Parathyroid adenoma (tissue), 2 donors: ENCODE measurements around the gene TEAD1.
A peak's percentile ranks its signal among the peaks of the same experiment; 100 is the strongest.

Source experiments
- H2AFZ ChIP-seq: fragments of 300-600 bp; sonication (generic); one replicate; pipeline ENCODE4 v1.7.0; 2017; ENCODE audit warnings: antibody characterized with exemption, mild to moderate bottlenecking
- H3K27ac ChIP-seq: fragments of 300-600 bp; sonication (generic); one replicate; pipeline ENCODE4 v1.7.0; 2017
- H3K27me3 ChIP-seq: fragments of 300-600 bp; sonication (generic); one replicate; pipeline ENCODE4 v1.7.0; 2017; ENCODE audit warnings: low read length; ENCODE audit not compliant: control insufficient read depth, insufficient read depth
- H3K36me3 ChIP-seq: fragments of 300-600 bp; sonication (generic); one replicate; pipeline ENCODE4 v1.7.0; 2017; ENCODE audit warnings: low read length; ENCODE audit not compliant: control insufficient read depth, insufficient read depth
- H3K4me1 ChIP-seq: fragments of 300-600 bp; sonication (generic); one replicate; pipeline ENCODE4 v1.7.0; 2017; ENCODE audit warnings: control low read depth
- H3K4me2 ChIP-seq: fragments of 300-600 bp; sonication (generic); one replicate; pipeline ENCODE4 v1.7.0; 2017; ENCODE audit warnings: low read length
- H3K4me3 ChIP-seq: fragments of 300-600 bp; sonication (generic); one replicate; pipeline ENCODE4 v1.7.0; 2017; ENCODE audit warnings: low read depth, low read length
- H3K79me2 ChIP-seq: fragments of 300-600 bp; sonication (generic); one replicate; pipeline ENCODE4 v1.7.0; 2017; ENCODE audit warnings: control low read depth
- H3K9ac ChIP-seq: fragments of 300-600 bp; sonication (generic); one replicate; pipeline ENCODE4 v1.7.0; 2017; ENCODE audit warnings: mild to moderate bottlenecking
- H3K9me3 ChIP-seq: fragments of 300-600 bp; sonication (generic); one replicate; pipeline ENCODE4 v1.7.0; 2017; ENCODE audit warnings: low read length; ENCODE audit not compliant: control insufficient read depth
- CTCF ChIP-seq: fragments of 300-600 bp; sonication (generic); IDR thresholded peaks from one replicate; pipeline ENCODE4 v1.7.0; 2017; ENCODE audit warnings: antibody characterized with exemption, mild to moderate bottlenecking
- donor health status: primary hyperparathyroidism.

Gene TEAD1

GRCh38 chr11:12973528-12974181 is 299.4 kb downstream of the TEAD1 start:
- no peak overlapping the region for H3K4me3 ChIP-seq
- no peak overlapping the region for H3K27ac ChIP-seq
- no peaks in the 10 kb centered on the region for H3K79me2 ChIP-seq
- H3K27me3 ChIP-seq, result no peaks in the 10 kb centered on the region
- H2AFZ ChIP-seq, result no peak overlapping the region
- H3K9me3 ChIP-seq, result no peaks in the 10 kb centered on the region
- H3K4me2 ChIP-seq, result no peak overlapping the region
- H3K36me3 ChIP-seq, result no peaks in the 10 kb centered on the region
- TF ChIP-seq CTCF, result no peak
- H3K9ac ChIP-seq, result no peak overlapping the region
- H3K4me1 ChIP-seq, result no peaks in the 10 kb centered on the region

- Histone ChIP-seq H3K27me3 (no peaks in the 10 kb centered on the region), H3K4me3 (no peak overlapping the region), H3K4me1 (peaks cover under 1% of the 10 kb centered on the region), H2AFZ (no peak overlapping the region), H3K36me3 (no peaks in the 10 kb centered on the region), H3K27ac (no peak overlapping the region), H3K4me2 (no peak overlapping the region), H3K79me2 (no peaks in the 10 kb centered on the region), H3K9ac (no peak overlapping the region), H3K9me3 (no peaks in the 10 kb centered on the region)
- TF ChIP-seq CTCF, result no peak
Observed at GRCh38 chr11:12975195-12975594, 301.0 kb downstream of the TEAD1 start.

GRCh38 chr11:12979928-12980689 is 305.9 kb downstream of the TEAD1 start:
- Histone ChIP-seq H3K27ac (peak overlapping the region; percentile 32), H2AFZ (peak overlapping the region; percentile 46), H3K27me3 (no peaks in the 10 kb centered on the region), H3K4me3 (no peak overlapping the region), H3K9me3 (no peaks in the 10 kb centered on the region), H3K4me1 (peaks cover 5% of the 10 kb centered on the region), H3K9ac (no peak overlapping the region), H3K36me3 (no peaks in the 10 kb centered on the region), H3K4me2 (no peak overlapping the region), H3K79me2 (no peaks in the 10 kb centered on the region)
- no peak for TF ChIP-seq CTCF

- Histone ChIP-seq H3K9me3 (no peaks in the 10 kb centered on the region), H3K36me3 (no peaks in the 10 kb centered on the region), H3K4me3 (no peak overlapping the region), H3K27ac (no peak overlapping the region), H2AFZ (no peak overlapping the region), H3K79me2 (no peaks in the 10 kb centered on the region), H3K4me2 (no peak overlapping the region), H3K27me3 (no peaks in the 10 kb centered on the region), H3K9ac (no peak overlapping the region), H3K4me1 (peaks cover 5% of the 10 kb centered on the region)
- no peak for TF ChIP-seq CTCF
Observed at GRCh38 chr11:12981676-12982522, 307.7 kb downstream of the TEAD1 start.
